CD4-positive, alpha-beta T cell treated with Interleukin-2 at 100 ng/mL for 4 hours (primary cell): ENCODE results near the gene NR6A1.
"Not testable (repeated sequence)": the region's sequence is repeated elsewhere in the genome, so short reads cannot be mapped to it uniquely, and the experiment has no call there.

ENCODE experiments used
- DNase-seq: peaks from one replicate; pipeline ENCODE4 v3.0.0-alpha.2; 2020; ENCODE audit warnings: low spot score

The NR6A1 gene

DNA sequence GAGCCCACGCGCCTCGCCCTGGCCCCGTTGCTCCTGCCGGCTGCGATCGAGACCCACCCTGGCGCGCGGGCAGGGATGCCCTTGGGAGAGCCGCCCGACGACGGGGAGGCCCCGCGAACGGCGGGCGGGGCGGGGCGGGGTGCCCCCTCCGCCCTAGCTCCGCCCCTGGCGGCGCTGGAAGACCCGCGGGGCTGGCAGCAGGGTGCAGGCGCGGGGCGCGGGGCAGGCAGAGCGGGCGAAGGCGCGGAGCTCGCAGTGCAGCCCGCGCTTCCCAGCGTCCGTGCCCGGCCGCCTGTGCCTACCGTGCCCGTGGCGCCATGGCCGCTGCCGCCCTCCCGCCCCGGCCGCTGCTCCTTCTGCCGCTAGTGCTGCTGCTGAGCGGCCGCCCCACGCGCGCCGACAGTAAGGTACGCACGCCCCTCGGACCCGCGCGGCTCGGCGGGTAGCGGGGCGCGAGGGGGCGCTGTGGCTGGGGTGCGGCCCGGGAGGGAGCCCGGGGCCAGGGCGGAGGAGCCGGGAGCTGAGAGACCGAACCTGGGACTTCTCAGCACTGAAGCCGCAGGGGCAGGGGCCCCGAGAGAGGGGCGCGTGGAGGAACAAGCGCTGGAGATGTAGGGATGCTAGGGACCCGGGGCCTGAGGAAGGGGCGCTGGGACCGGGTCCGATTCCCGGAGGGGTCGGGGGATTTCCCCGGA is 6.0 kb upstream of the NR6A1 start, which contains the start of gene OLFML2A:
Gene OLFML2A, plus strand, starts transcription at position 180 of the 695 bp plus-strand sequence. Its CDS starts 138 bp downstream, at position 318.
- DNase-seq: no peak

DNA sequence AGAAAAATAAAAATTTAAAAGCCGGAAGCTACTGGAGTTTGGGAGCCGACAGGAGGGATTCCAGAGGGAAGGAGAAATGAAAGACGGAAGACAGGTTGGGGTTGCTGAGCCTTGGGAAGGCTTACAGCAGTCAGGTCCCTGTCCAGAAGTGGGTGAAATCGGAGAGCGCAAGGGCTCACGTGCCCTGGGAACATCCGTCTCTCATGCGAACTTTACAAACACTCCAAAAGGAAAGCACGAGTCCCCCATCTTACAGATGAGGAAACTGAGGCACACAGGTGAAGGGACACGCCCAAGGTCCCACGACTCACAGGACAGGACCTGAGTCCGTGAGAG is 5.5 kb upstream of the NR6A1 start:
- no peak for DNase-seq

DNA sequence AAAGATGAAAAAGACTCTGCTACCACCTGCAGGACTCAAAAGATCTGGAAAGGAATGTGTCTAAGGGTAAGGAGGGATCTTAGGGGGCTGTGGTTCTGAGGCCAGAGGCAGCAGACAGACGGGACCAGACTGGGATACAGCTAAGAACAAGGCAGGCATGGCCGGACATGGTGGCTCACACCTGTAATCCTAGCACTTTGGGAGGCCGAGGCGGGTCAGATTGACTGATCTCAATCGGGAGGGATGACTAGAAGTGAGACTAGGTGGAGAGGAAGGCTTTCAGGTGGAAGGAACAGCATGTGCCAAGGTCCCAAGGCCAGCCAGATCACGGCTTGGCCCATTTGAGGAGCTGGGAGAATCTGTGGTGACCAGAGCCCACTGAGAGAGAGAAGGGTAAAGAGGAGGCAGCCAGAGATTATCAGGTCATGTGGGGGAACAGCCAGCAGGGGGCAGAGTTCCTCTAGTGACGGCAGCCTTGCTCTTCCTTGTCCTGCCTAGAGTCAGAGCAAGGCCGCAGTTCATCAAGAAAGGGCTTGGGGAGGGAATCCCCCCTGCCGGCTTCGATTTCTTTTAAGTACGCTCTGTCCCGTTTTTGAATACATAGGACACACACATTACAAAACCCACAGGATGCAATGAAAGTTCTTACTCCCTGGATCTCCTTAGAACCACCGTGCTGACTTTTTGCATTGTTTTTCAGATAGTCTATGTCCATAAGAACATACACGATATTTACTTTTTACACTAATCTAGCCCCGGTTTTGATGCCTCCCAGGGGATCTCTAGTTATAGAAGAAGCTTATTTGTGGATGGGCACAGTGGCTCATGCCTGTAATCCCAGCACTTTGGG is 3.2 kb upstream of the NR6A1 start:
- peak; percentile 84 for DNase-seq

DNA sequence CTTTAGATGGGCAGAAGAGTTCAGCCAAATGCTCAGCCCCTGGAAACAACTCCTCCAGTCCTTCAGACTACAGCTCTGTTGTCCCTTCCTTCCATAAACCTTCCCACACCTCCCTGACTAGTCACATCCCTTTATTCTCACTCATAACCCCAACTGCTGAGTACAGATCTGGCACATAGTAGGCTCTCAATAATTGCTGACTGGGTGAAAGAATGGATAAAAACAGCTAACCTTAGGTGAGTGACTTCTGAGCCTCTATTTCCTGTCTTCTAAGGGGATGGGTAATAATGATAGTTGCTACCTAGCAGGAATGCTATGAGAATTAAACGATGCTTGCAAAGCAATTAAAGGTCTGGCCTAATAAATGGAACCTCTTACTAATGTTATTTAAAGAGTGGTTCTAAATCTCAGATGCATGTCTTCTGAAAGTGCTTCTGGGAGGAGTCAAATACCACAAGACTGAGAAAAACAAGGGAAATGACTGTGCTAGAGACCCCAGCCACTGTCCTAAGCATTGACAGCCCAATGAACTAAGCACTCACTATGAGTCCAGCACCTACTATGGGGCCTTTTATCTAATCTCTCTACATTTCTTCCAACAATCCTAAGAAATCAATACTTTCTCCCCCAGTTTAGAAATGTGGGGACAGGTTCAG is 2.5 kb upstream of the NR6A1 start:
- DNase-seq: no peak

DNA sequence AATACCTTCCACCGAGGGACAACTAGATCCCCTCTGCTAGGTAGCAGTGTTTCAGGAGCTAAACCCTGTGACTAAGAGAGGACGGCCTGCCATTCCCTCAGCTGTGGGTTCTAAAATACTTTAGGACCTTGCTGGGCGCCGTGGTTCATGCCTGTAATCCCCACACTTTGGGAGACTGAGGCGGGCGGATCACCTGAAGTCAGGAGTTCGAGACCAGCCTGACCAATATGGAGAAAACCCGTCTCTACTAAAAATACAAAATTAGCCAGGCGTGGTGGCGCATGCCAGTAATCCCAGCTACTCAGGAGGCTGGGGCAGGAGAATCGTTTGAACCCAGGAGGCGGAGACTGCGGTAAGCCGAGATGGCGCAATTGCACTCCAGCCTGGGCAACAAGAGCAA is 1.8 kb upstream of the NR6A1 start:
- DNase-seq: not testable (repeated sequence)

DNA sequence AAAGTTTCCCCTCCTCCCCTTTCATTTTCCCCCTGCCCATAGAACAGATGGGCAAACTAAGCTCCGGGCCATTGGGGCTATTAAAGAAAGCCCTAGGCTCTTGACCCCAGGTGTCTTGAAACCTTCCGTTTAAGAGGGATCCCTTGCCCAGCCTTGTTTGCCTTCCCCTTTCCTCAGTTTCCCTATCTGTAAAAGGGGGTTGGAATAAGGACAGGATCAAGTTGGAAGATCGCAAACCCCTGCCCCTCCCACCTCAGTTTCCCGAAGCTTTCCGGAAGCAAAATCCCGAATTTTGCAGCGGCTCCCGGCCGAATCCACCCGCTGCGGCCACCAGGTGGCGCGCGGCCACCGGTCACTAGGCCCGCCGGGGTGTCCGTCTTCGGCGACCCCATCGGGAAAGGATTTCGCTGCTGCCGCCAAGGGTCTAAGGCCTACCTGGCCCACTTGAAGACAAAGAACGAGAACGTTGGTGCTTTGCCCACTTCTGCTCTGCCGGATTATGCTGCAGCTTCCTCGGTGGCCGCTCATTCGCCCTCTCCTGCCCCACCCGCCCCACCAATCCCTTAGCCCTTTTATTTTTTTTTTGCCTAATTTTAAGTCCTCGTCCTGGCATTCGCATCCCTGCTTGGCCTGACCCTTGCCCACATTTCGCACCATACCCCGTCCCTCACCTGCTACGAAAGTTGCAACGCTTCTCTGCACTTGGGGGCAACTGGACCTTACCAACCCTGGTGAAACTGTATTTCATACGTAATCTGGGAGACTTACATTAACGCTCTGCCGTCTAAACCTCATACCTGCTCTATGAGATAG is 962 bp upstream of the NR6A1 start:
- DNase-seq: peak; percentile 20

DNA sequence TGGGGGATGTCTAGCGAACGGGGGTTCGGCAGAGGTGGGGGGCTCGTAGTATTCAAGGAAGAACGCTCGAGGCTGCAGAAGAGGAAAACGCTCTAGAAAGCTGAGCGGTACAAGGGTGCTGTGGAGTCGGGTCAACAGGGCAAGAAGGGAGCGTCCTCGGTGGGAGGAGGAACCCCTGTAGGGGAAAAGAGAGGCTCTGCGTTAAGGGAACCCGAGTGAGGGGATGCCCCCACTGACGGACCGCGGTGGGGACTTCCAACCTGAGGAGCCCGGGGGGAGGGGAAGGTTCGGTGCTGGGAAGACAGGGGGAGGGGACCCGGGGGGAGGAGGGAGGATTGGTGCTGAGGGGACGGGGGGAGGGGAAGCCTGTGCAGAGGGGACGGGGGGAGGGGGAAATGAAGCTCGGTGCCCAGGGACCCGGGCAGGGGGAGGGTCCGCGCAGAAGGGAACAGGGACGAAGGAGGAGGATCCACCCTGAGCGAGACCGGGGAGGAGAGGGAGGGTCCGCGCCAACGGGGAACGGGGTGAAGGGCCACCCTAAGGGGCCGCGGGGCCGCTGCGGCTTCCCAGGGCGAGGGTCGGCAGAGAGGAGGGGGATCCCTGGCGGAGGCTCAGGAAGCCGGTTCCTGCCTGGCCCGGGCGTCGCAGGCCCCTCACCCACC is 621 bp downstream of the NR6A1 start:
- no peak for DNase-seq

DNA sequence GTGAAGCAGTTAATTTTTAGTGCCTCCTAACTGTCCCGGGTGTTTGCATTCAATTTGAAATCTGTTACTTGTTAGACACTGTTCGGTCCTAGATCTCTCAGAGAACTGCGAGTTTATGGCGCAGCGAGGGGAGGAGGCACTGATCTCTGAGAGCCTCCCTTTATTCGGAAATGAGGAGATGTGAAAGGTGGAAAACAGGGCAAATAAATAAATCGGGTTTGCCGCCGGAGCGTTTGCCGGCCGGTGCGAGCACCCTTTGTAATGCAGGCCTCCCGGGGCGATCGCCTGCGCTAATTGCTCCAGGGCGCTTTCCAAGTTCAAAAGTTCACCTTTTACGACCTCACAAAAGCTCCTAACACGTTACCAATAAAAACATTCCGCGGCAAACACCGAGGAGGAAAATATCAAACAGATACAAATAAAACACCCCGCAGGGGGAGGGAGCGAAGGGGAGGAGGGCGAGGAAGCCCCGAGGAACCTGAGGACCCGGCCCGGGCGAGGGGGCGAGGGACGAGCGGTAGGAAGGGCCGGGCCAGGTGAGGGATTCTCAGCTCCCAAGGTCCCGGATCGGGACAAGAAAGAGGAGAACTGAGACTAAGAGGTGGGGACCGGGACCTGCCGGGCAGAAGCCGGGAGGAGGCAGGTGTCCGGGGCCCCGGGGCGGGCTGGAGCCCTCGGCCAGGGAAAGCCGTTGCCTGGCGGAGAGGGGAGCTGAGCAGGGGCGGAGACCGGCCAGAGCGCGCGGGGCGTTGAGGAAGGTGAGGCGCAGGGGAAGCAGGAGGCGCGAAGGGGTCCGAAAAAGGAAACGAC is 1.4 kb downstream of the NR6A1 start:
- DNase-seq: no peak

DNA sequence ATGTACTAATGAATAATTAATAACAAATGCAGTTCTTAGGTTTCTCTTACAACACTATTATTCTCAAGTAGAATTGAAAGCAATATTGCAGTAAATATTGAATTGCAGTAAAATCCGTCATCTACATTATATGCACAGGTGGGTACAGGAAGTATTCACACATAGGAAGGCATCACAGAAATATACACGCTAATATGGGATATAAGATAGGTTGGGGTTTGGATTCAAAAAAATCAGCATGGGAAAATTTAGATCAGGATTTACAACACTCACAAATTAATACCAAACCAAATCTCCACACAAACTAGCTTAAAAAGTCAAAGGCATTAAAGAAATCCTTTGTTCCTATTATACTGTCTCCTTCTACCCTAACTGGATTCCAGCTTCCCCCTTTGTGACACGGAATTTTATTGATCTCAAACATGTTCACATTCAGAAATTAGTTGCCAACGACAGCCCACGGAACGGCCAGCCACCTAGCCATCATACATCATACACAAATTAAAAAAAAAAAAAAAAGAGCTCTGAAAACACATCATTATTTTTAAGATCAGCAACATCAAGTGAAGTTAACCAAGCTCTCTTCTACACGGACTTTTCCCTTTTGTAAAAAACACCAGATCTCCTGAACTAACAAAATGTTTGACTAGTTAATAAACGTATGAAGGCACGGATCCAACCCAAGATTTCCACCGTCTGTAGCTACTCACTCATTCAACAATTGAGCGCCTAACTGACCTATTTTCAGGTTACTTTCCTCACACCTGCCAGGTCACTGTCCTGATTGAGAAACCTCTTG is 2.2 kb downstream of the NR6A1 start:
- DNase-seq: no peak

DNA sequence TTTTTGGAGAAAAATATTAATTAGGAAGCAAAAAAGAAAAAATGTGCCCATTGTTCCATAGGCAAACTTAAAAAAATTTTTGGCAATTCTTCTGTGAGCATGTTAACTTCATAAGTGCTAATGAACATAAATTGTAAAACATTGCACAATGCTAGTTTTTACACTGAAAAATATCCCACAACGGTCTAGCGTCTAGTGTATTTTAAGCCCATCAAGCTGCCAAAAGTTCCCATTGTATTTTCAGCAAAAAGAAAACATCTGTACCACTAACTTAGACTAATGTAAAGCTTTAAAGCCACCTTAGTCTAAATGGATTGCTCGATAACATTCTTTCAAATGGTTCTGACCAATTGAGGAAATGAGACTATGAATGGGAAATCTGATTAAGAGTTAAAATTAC is 2.8 kb downstream of the NR6A1 start:
- no peak for DNase-seq

DNA sequence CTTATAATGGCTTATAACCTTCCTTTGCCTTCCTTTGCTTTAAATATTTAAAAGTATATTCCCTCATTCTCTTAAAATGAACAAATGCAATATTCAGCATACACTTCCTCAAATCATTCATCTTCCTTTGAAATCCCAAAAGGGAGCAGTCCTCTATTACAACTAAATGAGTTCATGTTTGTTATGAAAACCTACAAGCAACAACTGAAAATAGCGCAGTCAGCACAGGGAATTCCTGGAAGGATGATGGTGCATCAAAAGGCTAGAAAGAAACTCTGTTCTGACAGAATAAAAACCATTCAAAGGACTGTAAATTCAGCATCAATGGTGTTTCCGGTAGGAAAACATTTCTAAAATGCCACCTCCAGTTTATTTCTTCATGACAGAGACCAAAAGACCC is 3.3 kb downstream of the NR6A1 start:
- DNase-seq: no peak

DNA sequence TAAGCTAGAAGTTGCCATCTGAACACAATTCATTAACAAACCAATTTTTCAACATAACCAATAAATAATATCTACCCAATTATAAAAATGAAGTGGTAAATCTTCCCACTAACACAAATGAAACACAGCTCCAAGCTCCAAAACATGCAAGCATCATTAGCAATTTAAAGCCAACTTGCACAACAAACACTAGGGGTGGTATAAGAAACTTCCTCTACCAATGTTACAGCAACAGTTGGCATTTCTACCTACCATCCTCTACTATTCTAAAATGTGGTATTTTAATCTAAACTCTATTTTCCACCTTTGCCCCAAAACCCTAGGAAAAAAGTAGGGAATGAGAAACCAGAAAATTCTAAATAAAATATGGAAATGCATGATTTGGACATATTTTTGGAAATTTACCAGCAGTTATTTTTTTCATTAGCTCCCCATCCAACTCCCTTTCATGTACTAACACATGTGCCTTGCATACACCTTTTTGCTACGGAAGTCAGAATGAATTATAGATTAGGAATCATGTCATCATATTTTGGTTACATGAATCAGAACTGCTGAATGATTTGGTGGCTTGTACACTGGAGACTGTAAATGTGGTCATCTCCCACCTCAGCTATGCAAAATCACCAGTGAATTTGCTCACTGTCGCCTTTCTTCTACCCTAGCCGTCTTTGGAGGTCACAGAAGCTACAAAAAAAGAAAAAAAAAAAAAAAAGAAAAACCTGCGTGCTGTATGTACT is 4.1 kb downstream of the NR6A1 start:
- DNase-seq: no peak

DNA sequence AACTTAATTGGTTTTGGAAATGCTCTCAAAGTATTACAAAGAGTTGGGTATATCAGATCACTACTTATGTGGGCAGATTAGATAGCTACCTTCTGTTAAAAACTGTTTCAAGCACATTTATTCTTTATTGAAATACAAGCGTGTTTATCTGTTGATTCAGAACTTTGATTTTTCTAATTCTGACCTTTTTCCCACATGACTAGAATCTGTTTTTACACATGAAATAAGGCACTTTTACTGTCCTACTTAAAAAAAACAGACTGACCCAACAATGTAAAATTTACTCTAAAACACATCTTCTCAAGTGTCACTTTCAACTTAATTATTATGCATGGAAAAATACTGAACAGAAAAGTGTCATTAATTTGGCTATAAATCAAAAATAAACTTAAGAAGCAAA is 4.8 kb downstream of the NR6A1 start:
- DNase-seq: no peak

DNA sequence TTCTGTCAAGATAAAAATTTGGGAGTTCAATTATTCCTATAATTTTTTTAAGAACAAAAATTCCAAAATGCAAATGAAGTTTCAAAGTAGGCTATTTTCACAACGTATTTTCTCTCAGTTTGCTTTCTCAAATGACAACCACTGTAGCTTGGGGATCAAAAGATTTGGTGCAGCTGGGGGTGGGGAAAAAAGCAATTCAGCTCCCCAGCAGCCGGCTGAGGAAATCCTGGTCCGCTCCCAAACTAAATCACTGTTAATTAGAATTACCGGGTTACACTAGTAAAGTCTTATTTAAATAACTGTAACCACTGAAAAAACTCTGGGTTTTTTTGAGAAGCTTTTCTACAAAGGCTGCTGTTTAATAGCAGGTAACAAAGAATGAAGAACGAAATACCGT is 5.7 kb downstream of the NR6A1 start:
- DNase-seq: no peak

DNA sequence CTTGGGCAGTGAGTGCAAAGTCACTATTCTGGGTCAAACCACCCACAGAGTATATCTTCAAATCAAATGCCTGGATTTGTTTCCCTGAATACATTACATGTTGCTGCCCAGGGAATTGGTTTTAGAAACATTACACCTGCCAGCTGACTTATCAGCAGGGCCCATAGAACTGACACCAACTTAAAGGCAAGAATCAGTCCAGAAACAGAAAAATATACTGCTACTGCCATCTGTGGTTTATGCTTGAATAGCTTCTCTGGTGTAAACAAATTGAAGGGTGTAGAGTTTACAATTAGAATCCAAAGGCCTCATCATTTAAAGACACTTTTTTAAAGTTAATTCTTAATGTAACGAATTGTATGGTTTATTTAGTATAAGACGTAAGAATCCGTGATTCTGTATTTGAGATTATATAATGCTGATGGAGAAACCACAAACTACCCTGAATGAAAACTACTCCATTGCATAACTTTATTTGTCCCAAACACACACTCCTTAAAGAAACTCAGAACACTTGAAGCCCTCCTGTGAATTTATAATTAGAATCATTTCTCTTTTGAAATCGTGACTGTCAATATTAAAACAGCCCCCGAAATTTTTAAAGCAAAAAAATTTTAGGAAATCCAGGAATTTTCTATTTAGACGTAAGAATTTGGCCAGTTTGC is 6.2 kb downstream of the NR6A1 start:
- DNase-seq: no peak

DNA sequence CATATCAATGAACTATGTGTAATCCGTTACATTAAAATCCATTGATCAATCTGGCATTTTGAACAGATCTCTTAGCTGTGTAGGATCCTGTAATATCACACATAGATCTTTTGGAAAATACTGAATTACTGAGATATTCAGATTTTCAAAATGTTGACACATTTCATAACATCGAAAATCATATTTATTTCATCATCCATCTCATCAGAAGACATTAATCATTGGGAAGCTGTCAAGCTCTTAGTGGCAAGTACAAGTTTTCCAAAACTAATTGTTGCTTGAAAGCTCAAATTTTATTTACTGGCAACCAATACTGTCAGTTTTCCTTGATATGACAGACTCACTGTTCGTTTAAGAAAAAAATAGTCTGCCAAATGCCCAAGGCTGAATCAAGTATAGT is 8.5 kb downstream of the NR6A1 start:
- no peak for DNase-seq

DNA sequence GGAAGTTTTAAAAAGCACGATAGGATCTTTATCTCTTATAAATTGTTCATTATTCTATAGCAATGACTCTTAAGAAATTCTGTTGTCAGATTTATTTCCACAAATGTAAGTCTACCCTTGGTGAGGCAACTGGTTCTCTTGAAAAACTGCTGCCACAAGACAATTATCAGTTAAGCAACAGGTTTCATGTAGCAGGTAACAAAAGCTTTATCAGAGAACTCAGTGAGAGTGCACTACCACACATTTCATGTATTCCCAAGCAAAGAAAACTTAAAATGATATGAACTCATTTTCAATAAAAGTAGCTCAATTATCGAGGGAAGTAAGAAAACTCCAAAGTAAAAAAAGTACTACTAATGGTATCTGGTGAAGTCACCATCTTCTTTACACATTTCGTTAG is 9.4 kb downstream of the NR6A1 start:
- no peak for DNase-seq

DNA sequence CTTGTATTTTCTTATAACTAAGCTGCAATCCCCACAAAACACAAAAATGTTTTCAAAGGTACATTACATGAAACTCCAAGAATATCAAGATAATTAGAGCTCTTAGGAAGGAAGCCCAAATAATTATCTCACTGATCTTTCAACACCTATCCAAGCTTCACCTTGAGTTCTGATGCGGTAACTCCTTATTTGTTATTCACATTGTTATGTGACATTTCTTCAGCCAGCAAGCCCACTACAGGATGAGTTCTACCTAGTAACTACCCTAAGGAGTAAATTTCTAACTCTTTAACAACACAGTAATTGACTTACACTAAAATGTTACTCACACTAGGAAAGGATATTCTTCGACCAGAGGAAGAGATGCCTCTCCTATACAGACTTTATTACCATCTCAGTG is 9.9 kb downstream of the NR6A1 start:
- no peak for DNase-seq

DNA sequence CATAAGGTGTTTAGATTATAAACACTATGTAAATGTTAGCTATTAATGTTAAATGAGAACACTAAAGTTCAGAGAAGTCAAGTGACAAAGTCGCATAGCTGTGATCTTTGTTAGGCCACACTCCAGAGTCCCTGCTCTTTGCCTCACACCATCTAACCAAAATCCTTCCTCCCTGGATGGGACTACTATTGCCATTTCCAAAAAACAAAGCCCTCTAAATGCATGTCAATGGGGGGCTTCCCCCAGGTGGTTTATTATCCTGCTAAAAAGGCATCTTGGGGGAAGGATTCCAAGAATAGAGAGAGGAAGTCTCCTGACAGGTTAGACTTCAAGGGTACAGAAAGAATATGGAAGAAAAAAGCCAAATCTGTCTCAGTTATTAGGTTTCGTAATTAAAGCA is 10.4 kb downstream of the NR6A1 start:
- no peak for DNase-seq
